Posterior cingulate gyrus (tissue), 11 donors: ENCODE measurements around the gene IFNK.

Experiments used
- DNase-seq, 10 donors: peaks; one replicate each; pipeline versions ENCODE4 v3.0.0 to v3.0.0-alpha.2; 2020 to 2021; ENCODE audit warnings: mixed read lengths in 3 of 10
- intact Hi-C: fragments of 100-400 bp; cut with DNase I; formaldehyde crosslinking; loops from one replicate; pipeline ENCODE4 v1.15.1; 2023

Gene IFNK

GRCh38 chr9:27506981-27507380 lies 17.1 kb upstream of the IFNK start:
- intact Hi-C loops: no loop called here
- DNase-seq: no peak

- no peak for DNase-seq
- intact Hi-C loops: no loop called here
Observed at GRCh38 chr9:27510780-27511179, 13.3 kb upstream of the IFNK start.

- intact Hi-C loops: no loop called here
- DNase-seq: no peak
Observed at GRCh38 chr9:27511771-27512170, 12.3 kb upstream of the IFNK start.

GRCh38 chr9:27514551-27514950 lies 9.5 kb upstream of the IFNK start:
- intact Hi-C loops: no loop called here
- peak in 3 of 10 donors; percentile 16 to 81 (median 67) for DNase-seq

- DNase-seq: no peak
- intact Hi-C loops: no loop called here
Observed at GRCh38 chr9:27518006-27518405, 6.1 kb upstream of the IFNK start.

- intact Hi-C loops: no loop called here
Observed at GRCh38 chr9:27518809-27519208, 5.3 kb upstream of the IFNK start.

GRCh38 chr9:27519466-27520465 lies 4.3 kb upstream of the IFNK start:
- intact Hi-C loops: loop anchor here (10.0 kb wide), 1 partner anchor 95 kb away; no protein-coding TSS in a partner anchor
- DNase-seq: no peak

More at GRCh38 chr9:27518809-27519208, 5.3 kb upstream of the IFNK start:
- DNase-seq: no peak

GRCh38 chr9:27520986-27521385 lies 3.1 kb upstream of the IFNK start:
- intact Hi-C loops: loop anchor here (10.0 kb wide), 1 partner anchor 96 kb away; no protein-coding TSS in a partner anchor
- DNase-seq: no peak

GRCh38 chr9:27523141-27523540 lies 949 bp upstream of the IFNK start:
- DNase-seq: no peak
- intact Hi-C loops: loop anchor here (10.0 kb wide), 1 partner anchor 98 kb away; no protein-coding TSS in a partner anchor

- DNase-seq: peak in 1 of 10 donors; percentile 35
- intact Hi-C loops: loop anchor here (10.0 kb wide), 1 partner anchor 103 kb away; no protein-coding TSS in a partner anchor
Observed at GRCh38 chr9:27527702-27528075, 3.6 kb downstream of the IFNK start.

GRCh38 chr9:27528076-27528885 lies 4.2 kb downstream of the IFNK start:
- intact Hi-C loops: loop anchor here (10.0 kb wide), 1 partner anchor 103 kb away; no protein-coding TSS in a partner anchor
- peak; percentile 54 to 95 (median 72) for DNase-seq

- DNase-seq: peak in 8 of 10 donors; percentile 23 to 91 (median 50)
- intact Hi-C loops: loop anchor here (1.0 to 10.0 kb wide), 2 partner anchors 104 to 196 kb away; no protein-coding TSS in a partner anchor
Observed at GRCh38 chr9:27528886-27529315, 4.8 kb downstream of the IFNK start.

- intact Hi-C loops: loop anchor here (1.0 to 10.0 kb wide), 2 partner anchors 105 to 196 kb away; no protein-coding TSS in a partner anchor
- DNase-seq: peak; percentile 80 to 98 (median 91)
Observed at GRCh38 chr9:27529316-27530278, 5.5 kb downstream of the IFNK start, which contains the start of gene MOB3B. Gene MOB3B (minus strand): TSS chr9:27529814. CDS start chr9:27455550, 74,264 bp downstream.

GRCh38 chr9:27530915-27531755 lies 7.0 kb downstream of the IFNK start:
- no peak for DNase-seq
- intact Hi-C loops: no loop called here

- no peak for DNase-seq
- intact Hi-C loops: no loop called here
Observed at GRCh38 chr9:27532046-27532445, 8.0 kb downstream of the IFNK start.

GRCh38 chr9:27533311-27533710 lies 9.2 kb downstream of the IFNK start:
- intact Hi-C loops: no loop called here
- DNase-seq: no peak

GRCh38 chr9:27534131-27534530 lies 10.0 kb downstream of the IFNK start:
- intact Hi-C loops: no loop called here

GRCh38 chr9:27534658-27535209 lies 10.6 kb downstream of the IFNK start:
- DNase-seq: no peak
- intact Hi-C loops: no loop called here

More at GRCh38 chr9:27534131-27534530, 10.0 kb downstream of the IFNK start:
- no peak for DNase-seq
